Prostate gland (tissue), 2 donors: ENCODE results near the gene TBC1D5. TPM values are rescaled to one million over a fixed set of nuclear protein-coding genes. Genes with fewer than 3 reads are reported as not detected.

ENCODE experiments used
- DNase-seq: peaks from one replicate; pipeline ENCODE4 v3.0.0-alpha.2; 2019; ENCODE audit warnings: low spot score
- H3K27ac ChIP-seq, 2 donors: fragments of 200-600 bp; sonication (generic); 2 replicates each; pipeline ENCODE4 v1.5.1; 2017 to 2019
- H3K27me3 ChIP-seq: fragments of 200-600 bp; sonication (generic); replicated peaks from 2 replicates; pipeline ENCODE4 v1.5.1; 2019; ENCODE audit not compliant: insufficient read depth
- H3K36me3 ChIP-seq, 2 donors: fragments of 200-600 bp; sonication (generic); 1 replicate in 1 of 2; 2 replicates in 1 of 2; pipeline versions ENCODE4 v1.5.1 to v1.8.1; 2017 to 2019
- H3K4me1 ChIP-seq: fragments of 200-600 bp; sonication (generic); replicated peaks from 2 replicates; pipeline ENCODE4 v1.5.1; 2019
- H3K4me3 ChIP-seq, 2 donors: fragments of 200-600 bp; sonication (generic); 2 replicates each; pipeline ENCODE4 v1.5.1; 2017 to 2019
- H3K9me3 ChIP-seq: fragments of 200-600 bp; sonication (generic); 2 replicates; pipeline ENCODE4 v1.5.1; 2017
- CTCF ChIP-seq, 4 experiments: fragments of 200-600 bp in 2 of 4; fragments of 450-650 bp in 2 of 4; sonication (generic) in 2 of 4; IDR thresholded peaks; 1 replicate in 3 of 4; 2 replicates in 1 of 4; pipeline ENCODE4 v1.5.1; 2016 to 2019; ENCODE audit warnings: antibody characterized with exemption in 4 of 4, mild to moderate bottlenecking in 2 of 4, moderate library complexity in 2 of 4
- POLR2A ChIP-seq: fragments of 450-650 bp; IDR thresholded peaks from one replicate; pipeline ENCODE4 v1.6.1; 2016; ENCODE audit warnings: antibody characterized with exemption, mild to moderate bottlenecking
- POLR2AphosphoS5 ChIP-seq: sonication (generic); formaldehyde crosslinking; IDR thresholded peaks from one replicate; pipeline ENCODE4 v1.6.1; 2017; ENCODE audit warnings: antibody characterized with exemption
- WGBS: methylation state at CpG from one replicate; pipeline ENCODE4 v1.1.5; 2018; 5-methylcytosine and 5-hydroxymethylcytosine counted together
- intact Hi-C: fragments of 100-400 bp; cut with DNase I; formaldehyde crosslinking; loops from one replicate; pipeline ENCODE4 v1.14.2; 2022
- total RNA-seq, 2 donors: library from RNA; depleted of rRNA; stranded (reverse); fragments of >200 nt; gene quantifications; one replicate each; pipeline ENCODE4 v1.1.0, GENCODE V29; 2016

The TBC1D5 gene
- total RNA-seq, 2 donors from 2014 or later: 64.8 to 99.2 TPM

DNA sequence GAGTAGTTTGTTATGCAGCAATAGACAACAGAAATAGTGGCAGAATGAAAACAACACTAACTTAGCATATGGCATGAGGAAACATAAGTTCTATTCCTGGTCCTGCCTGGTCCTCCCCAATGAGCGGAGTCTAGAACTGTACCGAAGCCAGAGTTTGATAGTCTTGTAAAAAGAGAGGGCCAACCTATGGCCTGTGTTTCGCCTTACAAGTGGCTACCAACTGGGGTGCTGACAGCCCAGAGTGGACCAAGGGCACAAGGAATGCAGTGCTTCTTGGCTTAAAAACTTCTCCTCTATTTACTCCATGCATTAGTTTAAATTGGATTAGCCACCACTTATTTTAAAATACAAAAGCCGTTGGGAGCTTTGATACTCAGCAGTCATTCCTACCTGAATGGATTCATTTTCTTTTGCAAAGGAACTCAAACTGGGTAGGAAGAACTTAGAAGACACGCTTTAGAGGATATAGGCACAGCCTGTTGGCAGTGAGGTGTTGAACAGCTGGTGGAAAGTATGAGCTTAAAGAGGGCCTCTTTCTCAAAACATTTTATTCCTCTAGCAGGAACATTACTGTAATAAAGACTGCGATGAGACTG lies 554.7 kb downstream of the TBC1D5 start:
- intact Hi-C loops: no loop called here
- no peak for TF ChIP-seq CTCF (IDR thresholded peaks at IDR 0.05)

GRCh38 chr3:17183951-17184550 lies 558.4 kb downstream of the TBC1D5 start:
- intact Hi-C loops: no loop called here
- Histone ChIP-seq H3K4me3 (no peak overlapping the region), H3K36me3 (no peaks in the 10 kb centered on the region), H3K27ac (no peak overlapping the region), H3K9me3 (no peaks in the 10 kb centered on the region), H3K27me3 (no peaks in the 10 kb centered on the region), H3K4me1 (no peaks in the 10 kb centered on the region)
- TF ChIP-seq CTCF (IDR thresholded peaks at IDR 0.05) (no peak), POLR2AphosphoS5 (no peak), POLR2A (no peak)
- no peak for DNase-seq

More for the DNA sequence above, 554.7 kb downstream of the TBC1D5 start:
- no peak overlapping the region for H3K27ac ChIP-seq
- no peaks in the 10 kb centered on the region for H3K9me3 ChIP-seq
- H3K4me1 ChIP-seq: no peaks in the 10 kb centered on the region
- no peaks in the 10 kb centered on the region for H3K27me3 ChIP-seq
- 79% methylated on average over 6 of the region's 6 CpGs for WGBS
- H3K4me3 ChIP-seq: no peak overlapping the region
- no peak for DNase-seq
- no peaks in the 10 kb centered on the region for H3K36me3 ChIP-seq

DNA sequence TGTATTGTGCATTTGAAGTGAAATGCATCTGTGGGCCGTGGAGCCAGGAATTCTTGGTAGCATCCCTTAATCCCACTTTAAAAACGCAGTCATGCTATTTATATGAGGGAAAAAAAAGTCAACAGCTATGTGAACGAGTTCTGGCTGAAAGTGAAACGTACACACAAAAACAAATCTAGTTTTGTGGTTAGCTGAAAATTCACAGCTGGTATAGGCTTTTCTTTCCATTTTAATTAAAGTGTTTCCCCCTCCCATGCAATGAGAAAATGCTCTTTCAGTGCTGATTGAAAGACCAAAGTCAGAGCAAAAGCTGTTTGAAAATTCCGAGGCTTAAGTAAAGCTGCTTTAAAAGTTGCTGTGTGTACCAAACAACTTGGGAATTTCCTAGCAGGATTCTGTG lies 560.3 kb downstream of the TBC1D5 start:
- DNase-seq: no peak
- Histone ChIP-seq H3K9me3 (no peaks in the 10 kb centered on the region), H3K27ac (no peak overlapping the region), H3K36me3 (no peaks in the 10 kb centered on the region), H3K4me1 (no peaks in the 10 kb centered on the region), H3K4me3 (no peak overlapping the region), H3K27me3 (no peaks in the 10 kb centered on the region)
- 53% methylated on average over 5 of the region's 5 CpGs for WGBS
- intact Hi-C loops: no loop called here
- TF ChIP-seq POLR2A (no peak), POLR2AphosphoS5 (no peak)

DNA sequence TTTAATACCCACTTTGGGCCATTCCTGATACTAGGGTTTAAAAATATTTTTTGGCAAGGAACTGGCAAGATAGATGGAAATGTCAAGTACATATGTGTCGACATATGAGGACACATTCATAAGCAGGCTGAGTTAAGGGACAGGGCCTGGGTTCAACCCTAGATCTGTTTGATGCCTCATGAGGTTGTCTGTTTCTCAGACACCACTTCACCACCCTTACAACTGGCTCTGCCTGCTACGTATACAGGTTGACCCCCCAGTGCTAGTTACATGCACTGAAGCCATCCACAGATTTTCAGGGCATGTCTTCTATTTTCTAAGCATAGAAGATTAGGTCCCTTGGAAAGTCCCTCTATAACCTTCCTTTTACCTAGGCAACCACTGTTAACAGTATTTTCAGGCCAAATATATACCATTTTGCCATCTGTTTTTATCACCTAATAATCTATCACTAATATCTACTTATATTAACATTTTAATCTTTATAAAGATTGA lies 561.0 kb downstream of the TBC1D5 start:
- 93% methylated on average over 2 of the region's 2 CpGs for WGBS
- Histone ChIP-seq H3K9me3 (no peaks in the 10 kb centered on the region), H3K4me1 (no peaks in the 10 kb centered on the region), H3K4me3 (no peak overlapping the region), H3K27ac (no peak overlapping the region), H3K36me3 (no peaks in the 10 kb centered on the region), H3K27me3 (no peaks in the 10 kb centered on the region)
- intact Hi-C loops: no loop called here
- TF ChIP-seq CTCF (IDR thresholded peaks at IDR 0.05) (no peak), POLR2AphosphoS5 (no peak), POLR2A (no peak)
- DNase-seq: no peak

- no peak for TF ChIP-seq POLR2A
- TF ChIP-seq POLR2AphosphoS5: no peak
- no peak for TF ChIP-seq CTCF (IDR thresholded peaks at IDR 0.05)
- Histone ChIP-seq H3K4me1 (no peaks in the 10 kb centered on the region), H3K27me3 (no peaks in the 10 kb centered on the region), H3K4me3 (no peak overlapping the region), H3K9me3 (no peaks in the 10 kb centered on the region), H3K27ac (no peak overlapping the region), H3K36me3 (no peaks in the 10 kb centered on the region)
- no peak for DNase-seq
- 92% methylated on average over 7 of the region's 7 CpGs for WGBS
- intact Hi-C loops: no loop called here
These were observed 562.8 kb downstream of the TBC1D5 start for GRCh38 chr3:17179381-17180205.
